Thoracic aorta (tissue), 2 donors: ENCODE measurements around the gene LRRC63. TPM values are rescaled to one million over a fixed set of nuclear protein-coding genes. Genes with fewer than 3 reads are reported as not detected.
A peak's percentile ranks its signal among the peaks of the same experiment; 100 is the strongest.
"Not testable (repeated sequence)": the region's sequence is repeated elsewhere in the genome, so short reads cannot be mapped to it uniquely, and the experiment has no call there.

ENCODE experiments used
- ATAC-seq: fragments of 150-250 bp; one replicate; pipeline ENCODE4 v1.8.0; 2017; ENCODE audit warnings: low read depth; ENCODE audit not compliant: insufficient number of reproducible peaks, low FRiP score
- DNase-seq: peaks from one replicate; pipeline ENCODE4 v3.0.0-alpha.2; 2020; ENCODE audit warnings: low spot score
- H3K27ac ChIP-seq, 2 donors: fragments of 200-600 bp; sonication (generic); 1 replicate in 1 of 2; 2 replicates in 1 of 2; pipeline ENCODE4 v1.5.1; 2016; ENCODE audit warnings: mild to moderate bottlenecking in 2 of 2, moderate library complexity in 2 of 2
- H3K27me3 ChIP-seq: fragments of 200-600 bp; sonication (generic); replicated peaks from 2 replicates; pipeline ENCODE4 v1.6.0; 2016; ENCODE audit warnings: mild to moderate bottlenecking; ENCODE audit not compliant: insufficient read depth
- H3K36me3 ChIP-seq: fragments of 200-600 bp; sonication (generic); one replicate; pipeline ENCODE4 v1.5.1; 2016
- H3K4me1 ChIP-seq, 2 donors: fragments of 200-600 bp; sonication (generic); 1 replicate in 1 of 2; 2 replicates in 1 of 2; pipeline versions ENCODE4 v1.5.1 to v1.6.0; 2016; ENCODE audit warnings: low read depth in 2 of 2, mild to moderate bottlenecking in 1 of 2; ENCODE audit not compliant: control insufficient read depth in 1 of 2
- H3K4me3 ChIP-seq: fragments of 200-600 bp; sonication (generic); 2 replicates; pipeline ENCODE4 v1.5.1; 2016; ENCODE audit warnings: mild to moderate bottlenecking
- H3K9me3 ChIP-seq: fragments of 200-600 bp; sonication (generic); 2 replicates; pipeline ENCODE4 v1.5.1; 2016
- CTCF ChIP-seq: fragments of 200-600 bp; sonication (generic); IDR thresholded peaks from one replicate; pipeline ENCODE4 v1.5.1; 2019; ENCODE audit warnings: antibody characterized with exemption
- total RNA-seq, 2 donors: library from RNA; depleted of rRNA; stranded (reverse); fragments of >200 nt; gene quantifications; one replicate each; pipeline versions ENCODE4 v1.1.0 to v1.2.3, GENCODE V29; 2016

LRRC63 gene
- total RNA-seq, 2 donors from 2014 or later: 3.6 TPM; not detected in 1

GRCh38 chr13:46211116-46211482, 629 bp upstream of the LRRC63 start:
- H3K36me3 ChIP-seq: no peaks in the 10 kb centered on the region
- no peaks in the 10 kb centered on the region for H3K27me3 ChIP-seq
- H3K9me3 ChIP-seq: no peaks in the 10 kb centered on the region
- no peak for TF ChIP-seq CTCF
- no peak for ATAC-seq
- H3K4me1 ChIP-seq: peaks cover 3 to 12% of the 10 kb centered on the region in 2 donors
- peak overlapping the region; percentile 78 for H3K4me3 ChIP-seq
- no peak overlapping the region for H3K27ac ChIP-seq
- no peak for DNase-seq

- Histone ChIP-seq H3K27me3 (no peaks in the 10 kb centered on the region), H3K9me3 (no peaks in the 10 kb centered on the region), H3K36me3 (no peaks in the 10 kb centered on the region), H3K27ac (no peak overlapping the region), H3K4me1 (peaks cover 3 to 12% of the 10 kb centered on the region in 2 donors), H3K4me3 (no peak overlapping the region)
- DNase-seq (no peak), ATAC-seq (no peak)
- TF ChIP-seq CTCF: no peak
Measured at GRCh38 chr13:46213242-46213641, 1.5 kb downstream of the LRRC63 start.

GRCh38 chr13:46214741-46215140, 3.0 kb downstream of the LRRC63 start:
- ATAC-seq, H3K36me3 ChIP-seq, H3K4me3 ChIP-seq, DNase-seq, H3K9me3 ChIP-seq, H3K27ac ChIP-seq, H3K27me3 ChIP-seq: not testable (repeated sequence)
- H3K4me1 ChIP-seq: peaks cover 3 to 12% of the 10 kb centered on the region in 2 donors

GRCh38 chr13:46220234-46220633, 8.5 kb downstream of the LRRC63 start:
- H3K27me3 ChIP-seq, ATAC-seq, H3K4me3 ChIP-seq, H3K36me3 ChIP-seq, H3K9me3 ChIP-seq, H3K4me1 ChIP-seq, DNase-seq, H3K27ac ChIP-seq: not testable (repeated sequence)

GRCh38 chr13:46229251-46229650, 17.5 kb downstream of the LRRC63 start:
- Histone ChIP-seq H3K4me1 (no peaks in the 10 kb centered on the region), H3K4me3 (no peak overlapping the region), H3K9me3 (peaks cover 2% of the 10 kb centered on the region), H3K27me3 (no peaks in the 10 kb centered on the region), H3K27ac (peak overlapping the region in 1 of 2 donors; percentile 22), H3K36me3 (no peaks in the 10 kb centered on the region)
- ATAC-seq: no peak
- no peak for TF ChIP-seq CTCF
- DNase-seq: no peak

- no peaks in the 10 kb centered on the region for H3K27me3 ChIP-seq
- DNase-seq: no peak
- no peak for ATAC-seq
- no peak overlapping the region for H3K4me3 ChIP-seq
- peaks cover 7% of the 10 kb centered on the region for H3K9me3 ChIP-seq
- no peak for TF ChIP-seq CTCF
- no peaks in the 10 kb centered on the region for H3K4me1 ChIP-seq
- no peaks in the 10 kb centered on the region for H3K36me3 ChIP-seq
- no peak overlapping the region for H3K27ac ChIP-seq
Measured at GRCh38 chr13:46232281-46232680, 20.6 kb downstream of the LRRC63 start.
